ENCODE results near the gene OMA1.

Gene OMA1

DNA sequence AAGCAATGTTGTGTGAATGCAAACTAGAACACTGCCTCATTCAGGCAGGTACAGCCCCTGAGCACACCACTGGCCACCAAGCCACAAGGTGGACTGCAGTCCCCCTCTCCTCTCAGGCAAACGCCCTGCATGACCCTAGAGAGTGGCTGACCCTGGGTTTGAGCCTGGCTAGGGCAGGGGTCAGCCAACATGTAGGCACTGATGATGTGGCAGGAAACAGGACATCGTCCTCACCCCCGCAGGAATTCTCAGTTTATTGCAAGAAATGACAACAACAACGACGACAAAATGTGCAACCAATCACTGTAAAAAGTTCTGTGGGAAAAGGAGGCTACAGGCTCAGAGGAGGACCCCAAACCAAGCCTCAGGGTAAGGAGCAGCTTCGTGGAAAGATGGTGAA, 81.3 kb downstream of the OMA1 start:
- in situ Hi-C loops (cut with HindIII; ENCODE audit: low sequenced_read_pairs): no loop called here

DNA sequence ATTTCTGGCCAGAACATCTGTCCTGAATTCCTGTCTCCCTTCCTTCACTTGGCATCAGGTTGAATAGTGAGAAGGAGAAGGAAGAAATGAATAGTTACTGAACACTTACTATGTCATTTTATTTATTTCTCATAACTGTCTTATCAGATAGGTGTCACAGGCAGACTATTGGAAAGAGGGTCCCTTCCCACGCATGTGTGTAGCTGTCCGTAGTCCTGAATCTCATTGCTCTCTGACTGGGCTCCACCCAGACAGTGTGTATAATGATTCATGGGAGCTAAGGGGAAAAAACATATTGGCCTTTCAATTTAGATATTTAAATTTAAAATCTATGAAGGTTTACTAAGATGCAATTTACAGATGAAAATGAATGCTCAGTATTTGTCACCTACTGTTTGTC, 86.1 kb downstream of the OMA1 start:
- in situ Hi-C loops (cut with HindIII; ENCODE audit: low sequenced_read_pairs): no loop called here

DNA sequence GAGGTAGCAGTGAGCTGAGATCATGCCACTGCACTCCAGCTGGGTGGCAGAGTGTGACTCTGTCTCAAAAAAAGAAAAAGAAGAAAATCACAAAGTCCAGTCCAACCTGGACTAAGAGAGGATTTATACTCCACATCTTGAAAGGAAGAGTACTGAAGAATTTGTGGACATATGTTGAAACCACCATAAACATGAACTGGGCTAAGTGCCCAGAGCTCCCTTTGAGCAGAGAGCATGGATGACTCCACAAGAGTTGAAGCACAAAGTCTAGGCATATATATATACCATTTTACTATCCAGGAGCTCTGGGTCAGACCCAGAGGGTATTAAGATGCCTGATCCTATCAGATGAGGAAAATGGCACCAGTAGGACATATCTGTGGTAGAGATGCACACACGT, 86.6 kb downstream of the OMA1 start:
- in situ Hi-C loops (cut with HindIII; ENCODE audit: low sequenced_read_pairs): no loop called here

DNA sequence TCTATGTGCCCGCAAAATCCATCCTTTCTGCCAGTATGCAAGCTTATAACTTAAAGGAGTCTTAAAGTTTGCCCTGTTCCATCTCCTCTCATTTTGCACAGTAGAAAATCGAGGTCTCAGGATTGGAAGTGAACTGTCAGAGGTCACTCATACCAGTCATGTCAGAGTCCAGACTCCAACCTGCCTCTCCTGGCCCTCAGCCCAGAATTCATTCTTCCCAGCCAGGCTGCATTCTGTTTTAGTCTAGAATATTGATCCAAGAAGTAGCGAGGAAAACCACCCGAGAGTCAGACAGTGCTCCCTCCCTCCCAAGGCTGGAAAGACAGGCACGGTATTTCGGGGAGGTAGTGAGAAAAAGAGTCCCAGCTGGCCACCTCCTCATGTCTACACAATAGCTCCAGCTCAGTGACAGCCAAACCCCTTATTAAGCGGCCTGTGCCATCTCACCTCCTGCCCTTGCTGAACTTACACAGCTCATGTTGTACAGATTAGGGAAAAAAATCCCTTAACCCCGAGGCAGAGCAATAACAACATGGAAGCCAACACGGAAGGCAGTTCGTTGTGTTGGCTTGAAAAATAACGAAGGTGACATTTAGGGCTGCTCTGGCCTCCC, 89.4 kb downstream of the OMA1 start:
- in situ Hi-C loops (cut with HindIII; ENCODE audit: low sequenced_read_pairs): no loop called here

DNA sequence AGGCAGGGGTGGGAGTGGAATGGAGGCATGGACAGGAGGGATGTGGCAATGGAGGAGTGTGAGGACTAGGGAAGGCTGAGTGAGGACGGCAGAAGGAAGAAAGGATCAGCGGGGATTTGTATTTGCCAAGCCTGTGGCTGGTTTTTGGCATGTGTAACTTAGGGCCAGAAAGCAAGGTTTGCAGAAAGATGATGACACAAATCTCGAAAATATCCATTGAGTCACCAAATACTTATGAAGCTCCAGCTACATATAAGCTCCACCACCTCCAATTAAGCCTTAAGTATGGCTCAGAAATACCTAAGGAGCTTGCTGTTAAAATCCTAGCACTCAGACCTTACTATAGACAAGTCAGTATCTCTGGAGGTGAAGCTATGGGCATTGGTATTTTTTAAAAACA, 90.1 kb downstream of the OMA1 start:
- in situ Hi-C loops (cut with HindIII; ENCODE audit: low sequenced_read_pairs): no loop called here

DNA sequence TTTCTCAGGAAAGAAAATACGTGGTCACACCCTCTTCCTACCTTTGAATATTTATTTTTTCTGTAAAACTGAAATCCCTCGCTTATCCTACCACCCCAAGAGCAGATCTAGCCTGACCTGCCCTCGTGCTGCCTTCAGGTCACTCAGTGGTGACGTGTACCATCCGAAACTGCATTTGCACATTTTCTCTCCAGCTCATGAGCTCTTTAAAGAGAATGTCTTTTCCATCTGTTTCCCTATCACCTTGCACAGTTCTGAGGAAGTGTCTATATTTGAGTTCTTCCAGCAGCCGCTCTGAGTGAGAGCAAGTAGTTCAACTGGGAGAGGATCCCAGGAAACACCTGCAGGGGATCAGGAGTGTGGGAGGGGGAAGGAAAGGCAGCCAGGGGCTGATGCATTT, 91.7 kb downstream of the OMA1 start:
- in situ Hi-C loops (cut with HindIII; ENCODE audit: low sequenced_read_pairs): no loop called here

DNA sequence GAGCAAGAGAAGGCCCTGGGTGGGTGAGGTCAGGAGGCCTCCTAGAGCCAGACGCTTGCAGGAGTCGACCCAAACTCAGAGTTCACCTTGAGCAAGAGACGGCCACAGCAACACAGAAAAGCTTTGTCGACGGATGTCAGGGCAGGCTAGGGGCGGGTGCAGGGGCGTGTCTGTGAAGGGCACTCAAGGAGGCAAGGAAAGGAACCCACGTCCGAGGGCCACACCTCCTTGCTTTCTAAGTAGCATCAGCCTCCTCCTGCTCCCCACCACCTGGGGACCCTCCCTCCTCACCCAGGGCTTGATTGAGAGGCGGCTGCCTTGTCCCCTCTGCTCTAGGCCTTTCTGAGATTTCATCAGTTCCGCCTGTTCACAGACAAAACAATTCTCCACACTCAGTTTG, 92.1 kb downstream of the OMA1 start:
- in situ Hi-C loops (cut with HindIII; ENCODE audit: low sequenced_read_pairs): no loop called here

DNA sequence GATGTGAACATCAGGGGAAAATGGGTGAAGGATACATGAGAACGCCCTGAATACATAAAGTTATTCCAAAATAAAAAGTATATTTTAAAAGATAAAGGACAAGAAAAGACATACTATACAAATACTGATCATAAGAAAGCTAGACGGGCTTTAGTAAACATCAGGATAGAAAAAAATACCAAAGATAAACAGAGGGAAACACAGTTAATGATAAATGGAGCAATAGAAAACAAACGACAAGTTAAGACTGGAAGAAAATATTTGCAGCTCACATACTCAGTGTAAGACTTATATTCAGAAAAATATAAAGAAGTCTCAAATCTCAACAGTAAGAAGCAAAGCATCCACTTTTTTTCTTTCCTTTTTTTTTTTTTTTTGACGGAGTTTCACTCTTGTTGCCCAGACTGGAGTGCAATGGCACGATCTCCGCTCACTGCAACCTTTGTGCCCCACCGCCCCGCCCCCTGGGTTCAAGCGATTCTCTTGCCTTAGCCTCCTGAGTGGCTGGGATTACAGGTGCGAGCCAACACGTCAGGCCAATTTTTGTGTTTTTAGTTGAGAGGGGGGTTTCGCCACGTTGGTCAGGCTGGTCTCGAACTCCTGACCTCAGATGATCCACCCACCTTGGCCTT, 94.8 kb downstream of the OMA1 start:
- in situ Hi-C loops (cut with HindIII; ENCODE audit: low sequenced_read_pairs): no loop called here

DNA sequence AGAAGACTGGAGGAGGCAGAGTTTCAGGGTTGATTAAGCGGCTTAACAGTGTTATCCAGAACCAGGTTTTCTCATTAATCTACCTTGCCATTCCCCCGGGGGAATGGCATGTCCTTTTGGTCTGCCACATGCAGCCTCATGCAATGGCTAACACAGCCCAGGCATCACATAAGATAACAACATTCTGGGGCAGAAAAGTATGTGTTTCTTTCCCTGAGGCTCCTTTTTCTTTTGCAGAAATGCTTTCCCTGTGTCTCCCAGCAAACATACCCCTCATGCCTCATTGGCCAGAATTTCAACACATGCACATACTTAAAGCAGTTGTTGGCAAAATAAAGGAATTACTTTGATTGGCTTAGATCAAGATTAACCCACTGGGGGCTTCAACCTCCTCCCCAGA, 98.6 kb downstream of the OMA1 start:
- in situ Hi-C loops (cut with HindIII; ENCODE audit: low sequenced_read_pairs): no loop called here

DNA sequence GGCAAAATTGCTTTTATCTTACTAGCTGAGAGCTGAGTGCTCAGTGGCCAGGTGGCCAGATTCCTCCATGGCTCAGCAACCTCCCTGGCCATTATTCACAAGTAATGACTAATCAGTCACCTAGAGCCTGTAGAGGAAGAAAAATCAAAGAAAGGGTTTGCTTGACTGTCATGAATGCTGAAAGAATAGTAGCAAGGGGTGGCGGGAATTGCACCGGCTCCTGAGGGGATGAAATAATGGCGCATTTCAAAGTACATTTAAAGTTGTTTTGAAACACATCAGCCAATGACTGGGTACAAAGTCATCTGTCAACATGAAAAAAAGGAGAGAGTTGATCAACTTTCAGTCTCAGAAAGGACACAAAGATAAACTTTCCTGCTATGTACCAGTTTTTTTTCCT, 99.5 kb downstream of the OMA1 start:
- in situ Hi-C loops (cut with HindIII; ENCODE audit: low sequenced_read_pairs): no loop called here

DNA sequence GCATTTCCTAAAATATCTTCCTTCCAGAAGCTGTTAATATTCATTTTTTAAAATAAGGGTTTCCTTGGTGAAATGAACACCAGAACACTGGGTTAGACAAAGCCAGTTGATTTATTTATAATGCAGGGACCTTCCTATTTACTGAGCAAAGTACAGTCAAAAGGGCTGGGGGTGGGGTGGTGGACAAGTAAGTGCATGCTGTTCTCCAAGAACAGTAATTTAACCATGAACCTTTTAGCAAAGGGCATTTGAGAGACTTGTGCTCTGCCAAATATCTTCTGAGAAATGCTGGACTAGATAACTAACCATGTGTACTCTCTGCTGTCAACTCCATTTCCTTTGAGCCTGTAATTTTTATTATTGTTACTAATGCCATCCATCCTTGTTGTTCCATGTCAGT, 100.2 kb downstream of the OMA1 start:
- in situ Hi-C loops (cut with HindIII; ENCODE audit: low sequenced_read_pairs): no loop called here

DNA sequence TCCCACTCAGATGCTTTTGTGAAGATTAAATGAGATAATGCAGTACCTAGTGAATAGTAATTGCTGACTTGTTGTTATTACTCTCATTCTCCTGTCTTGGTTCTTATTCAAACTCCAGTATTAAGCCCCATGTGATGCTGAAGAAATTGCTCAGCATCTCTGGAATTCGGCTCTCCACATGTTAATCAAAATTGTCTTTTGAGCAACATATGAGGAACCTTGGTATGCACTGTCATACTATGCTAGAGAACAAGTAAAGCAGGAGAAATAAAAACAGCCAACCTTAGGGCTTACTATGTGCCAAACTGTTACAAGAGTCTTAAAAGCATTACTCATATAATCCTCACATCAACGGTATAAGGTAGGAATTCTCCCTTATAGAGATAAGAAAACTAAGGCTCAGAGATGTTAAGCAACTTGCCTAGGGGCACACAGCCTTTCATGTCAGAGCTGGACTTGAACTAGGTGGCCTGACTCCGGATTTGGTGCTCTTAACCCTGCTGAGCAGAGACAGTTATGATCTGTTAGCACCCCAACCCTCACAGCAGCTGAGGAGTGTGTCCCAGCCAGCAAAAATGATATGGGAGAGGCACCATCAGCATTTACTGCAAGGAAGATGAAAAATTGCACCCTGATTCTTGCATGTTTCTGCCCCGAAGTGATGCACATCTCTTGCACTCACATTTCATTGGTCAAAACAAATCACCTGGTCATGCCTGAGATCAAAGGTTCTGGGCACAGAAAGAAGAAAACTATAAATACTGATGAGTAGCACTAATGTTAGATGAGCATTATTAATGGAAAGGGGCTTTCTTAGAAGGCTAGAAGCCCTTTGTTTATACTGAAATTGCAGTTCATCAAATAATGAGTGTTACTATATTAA, 102.3 kb downstream of the OMA1 start:
- in situ Hi-C loops (cut with HindIII; ENCODE audit: low sequenced_read_pairs): no loop called here

DNA sequence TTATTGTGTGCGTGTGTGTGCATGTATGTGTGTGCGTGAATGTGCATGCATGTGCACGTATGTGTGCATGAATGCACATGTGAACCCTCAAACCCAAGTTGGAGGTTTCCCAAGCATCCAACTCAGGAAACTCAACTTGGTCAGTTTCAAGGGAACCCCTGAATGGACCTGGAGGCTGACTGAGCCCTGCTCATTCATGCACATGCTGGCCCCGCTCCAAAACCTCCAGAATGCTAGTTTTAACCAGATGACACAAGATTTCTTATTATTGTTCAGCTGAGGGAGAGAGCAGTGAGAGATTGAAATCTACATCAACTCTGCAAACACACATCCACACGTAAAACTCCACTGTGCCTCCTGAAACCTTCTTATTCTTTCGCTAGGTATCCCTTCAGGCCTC, 104.4 kb downstream of the OMA1 start:
- in situ Hi-C loops (cut with HindIII; ENCODE audit: low sequenced_read_pairs): no loop called here

DNA sequence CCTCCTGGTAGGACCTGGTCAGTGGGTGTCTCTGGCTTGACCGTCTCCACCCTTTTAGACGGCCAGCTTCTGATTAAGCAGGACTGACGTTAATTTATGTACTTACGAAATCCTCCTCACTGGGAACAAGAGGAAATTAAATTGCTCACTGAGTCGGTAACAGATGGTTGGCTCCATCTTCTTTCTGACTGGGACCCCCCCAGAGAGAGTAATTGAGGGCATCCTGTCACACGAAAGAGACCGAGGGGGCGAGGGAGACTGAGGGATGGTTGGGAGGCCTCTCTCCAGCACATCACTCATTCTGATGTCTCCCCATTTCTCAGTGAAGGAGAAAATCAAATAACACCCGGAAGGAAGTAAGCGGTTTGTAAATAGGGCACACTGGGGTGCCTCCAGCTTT, 104.8 kb downstream of the OMA1 start:
- in situ Hi-C loops (cut with HindIII; ENCODE audit: low sequenced_read_pairs): no loop called here

DNA sequence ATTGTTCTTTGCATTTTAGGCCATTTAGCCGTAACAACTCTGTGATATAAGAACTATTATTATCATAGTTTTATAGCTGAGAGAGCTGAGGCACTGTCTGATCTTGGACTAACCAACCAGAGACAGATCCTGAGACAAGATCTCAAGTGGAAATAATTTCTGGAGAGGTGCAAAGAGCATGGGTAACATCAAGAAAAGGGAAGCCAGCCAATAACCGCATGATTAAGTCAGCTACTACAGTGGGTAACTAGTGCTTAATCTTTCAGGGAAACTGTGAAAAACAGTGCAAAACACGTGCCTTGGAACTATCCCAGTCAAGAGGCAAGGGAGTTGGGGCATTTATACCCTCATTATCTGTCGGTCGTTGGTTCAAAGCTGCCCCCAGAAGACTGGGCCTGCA, 105.8 kb downstream of the OMA1 start:
- in situ Hi-C loops (cut with HindIII; ENCODE audit: low sequenced_read_pairs): no loop called here

DNA sequence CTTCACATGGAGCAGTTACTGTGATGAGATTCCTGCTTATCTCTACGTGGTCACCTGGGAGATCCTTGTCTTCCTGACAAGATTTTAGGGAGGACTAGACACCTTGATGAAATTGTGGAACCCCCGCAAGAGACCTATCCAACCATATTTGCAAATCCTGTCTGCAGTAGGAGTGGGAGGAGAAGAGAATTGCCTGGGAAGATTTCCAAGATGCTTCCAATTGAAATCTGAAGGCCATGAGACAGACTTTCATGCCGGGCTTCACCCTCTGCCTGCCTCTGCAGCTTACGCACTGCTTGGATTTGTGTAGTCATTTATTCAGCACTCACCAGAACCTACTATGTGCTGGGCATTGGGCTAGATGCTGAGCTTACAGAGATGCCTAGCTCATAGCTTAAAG, 106.6 kb downstream of the OMA1 start:
- in situ Hi-C loops (cut with HindIII; ENCODE audit: low sequenced_read_pairs): no loop called here

DNA sequence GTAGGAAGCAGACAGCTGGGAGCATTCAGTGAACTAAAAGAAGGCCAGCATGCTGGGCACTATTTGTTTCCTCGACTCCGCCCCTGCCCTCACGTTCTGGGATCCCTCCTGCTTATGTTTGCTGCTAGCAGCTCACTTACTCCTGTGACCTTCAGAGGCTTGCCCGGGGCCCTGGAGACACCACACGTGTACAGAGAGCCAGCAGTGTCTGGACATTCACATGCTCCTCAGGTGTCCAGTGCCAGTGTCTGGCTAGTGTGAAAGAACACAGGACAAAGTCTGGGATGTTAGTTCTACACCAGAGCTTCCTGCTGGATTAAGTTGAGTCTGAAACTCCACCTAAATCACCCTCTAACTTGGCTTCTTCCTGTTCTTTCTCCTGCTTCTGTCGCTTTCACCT, 108.1 kb downstream of the OMA1 start:
- in situ Hi-C loops (cut with HindIII; ENCODE audit: low sequenced_read_pairs): no loop called here

DNA sequence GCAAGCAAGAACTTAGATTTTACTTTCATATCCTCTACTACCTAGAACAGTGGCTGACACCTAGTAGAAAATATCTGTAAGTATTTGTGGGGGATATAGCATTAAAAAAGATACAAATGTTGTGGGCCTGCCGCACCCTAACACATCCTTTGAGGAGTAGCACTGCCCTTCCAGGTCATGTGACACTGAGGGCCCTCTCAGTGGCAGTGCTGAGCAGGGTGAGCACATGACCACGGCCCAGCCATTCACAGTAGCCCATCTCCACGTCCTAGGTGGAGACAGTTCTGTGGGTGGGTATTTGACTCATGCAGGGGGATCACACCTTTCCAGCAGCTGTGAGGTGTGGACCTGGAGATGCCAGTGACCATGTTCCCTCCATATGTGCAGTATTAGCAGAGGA, 108.9 kb downstream of the OMA1 start:
- in situ Hi-C loops (cut with HindIII; ENCODE audit: low sequenced_read_pairs): no loop called here

DNA sequence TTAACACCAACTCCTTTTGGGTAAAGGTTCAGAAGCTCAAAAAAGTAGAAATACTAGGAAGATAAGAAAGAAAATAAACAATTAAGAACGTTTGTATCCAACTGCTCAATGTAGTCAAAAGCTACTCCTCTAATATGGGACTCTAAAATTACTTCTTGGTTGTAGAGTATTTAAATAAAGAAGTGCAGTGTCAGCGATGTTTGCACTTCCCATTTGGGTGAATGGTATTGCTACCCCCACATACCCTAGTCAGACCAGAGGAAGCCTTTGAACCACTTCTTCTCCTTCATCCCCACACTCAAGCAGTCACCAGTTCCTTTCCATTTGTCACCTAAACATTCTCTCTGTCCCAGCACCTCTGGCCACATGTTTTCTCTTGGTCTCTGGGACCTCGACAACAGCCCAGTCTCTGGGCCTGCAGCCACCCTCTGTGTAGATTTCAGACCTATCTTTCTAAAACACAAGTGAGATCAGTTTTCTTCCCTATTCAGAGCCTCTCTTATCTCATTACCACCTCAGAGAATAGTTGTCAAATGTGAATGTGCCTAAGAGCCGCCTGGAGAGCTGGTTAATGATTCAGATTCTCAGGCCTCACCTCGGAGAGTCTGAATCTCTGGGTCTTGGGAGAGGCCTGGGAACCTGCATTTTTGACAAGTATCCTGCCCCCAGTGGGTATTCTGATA, 109.8 kb downstream of the OMA1 start:
- in situ Hi-C loops (cut with HindIII; ENCODE audit: low sequenced_read_pairs): no loop called here

DNA sequence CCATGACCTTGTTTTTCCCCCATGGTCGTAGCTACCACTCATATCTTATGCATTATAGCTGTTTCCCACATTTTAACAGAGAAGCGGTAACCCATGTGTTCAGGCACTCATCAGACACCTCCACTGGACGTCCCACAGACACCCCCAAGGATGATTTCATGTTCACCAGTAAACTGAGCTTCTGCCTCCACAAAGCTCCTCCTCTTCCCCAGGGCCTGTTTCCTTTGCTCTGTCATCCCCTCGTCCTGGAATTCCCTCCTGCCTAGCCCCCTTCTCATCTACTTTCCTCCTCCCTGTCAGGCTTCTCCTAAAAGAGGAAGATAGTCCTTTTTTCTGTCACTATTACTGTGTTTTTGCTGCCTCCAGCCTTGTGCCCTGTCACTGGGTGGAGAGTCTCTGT, 111.2 kb downstream of the OMA1 start:
- in situ Hi-C loops (cut with HindIII; ENCODE audit: low sequenced_read_pairs): no loop called here

DNA sequence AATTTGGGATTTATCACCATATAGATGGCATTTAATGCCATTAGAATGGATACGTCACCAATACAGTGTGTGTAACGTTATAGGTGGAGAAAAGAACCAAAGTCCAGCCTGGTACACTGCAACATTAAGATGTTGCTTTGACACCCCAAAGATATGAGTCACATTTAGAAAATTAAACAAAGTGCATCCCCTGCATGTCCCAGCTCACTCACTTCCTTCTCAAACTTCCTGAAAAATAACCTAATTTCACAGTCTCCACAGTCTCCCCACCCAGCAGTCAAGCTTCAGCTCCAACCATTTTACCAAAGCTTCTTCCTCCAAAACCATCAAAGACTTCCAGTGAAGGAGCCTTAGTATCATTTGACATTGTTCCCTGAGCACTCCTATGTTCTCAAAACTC, 111.9 kb downstream of the OMA1 start:
- in situ Hi-C loops (cut with HindIII; ENCODE audit: low sequenced_read_pairs): no loop called here

DNA sequence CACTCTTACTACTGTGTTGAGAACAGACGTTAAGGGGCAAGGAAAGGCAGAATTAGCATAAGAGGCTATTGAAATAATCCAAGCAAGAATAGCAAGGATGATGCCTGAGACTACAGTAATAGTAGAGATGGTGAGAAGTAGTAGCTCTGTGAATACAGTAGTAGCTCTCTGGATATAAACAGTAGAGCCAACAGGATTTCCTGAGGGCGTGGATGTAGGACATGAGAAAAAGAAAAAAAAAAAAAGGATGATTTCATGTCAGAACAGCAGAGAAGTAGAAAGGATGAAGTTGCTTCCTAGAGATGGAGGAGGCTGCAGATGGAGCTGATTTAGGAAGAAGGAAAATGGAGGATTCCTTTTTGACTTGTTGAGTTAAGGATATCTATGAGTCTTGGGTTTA, 112.3 kb downstream of the OMA1 start:
- in situ Hi-C loops (cut with HindIII; ENCODE audit: low sequenced_read_pairs): no loop called here

Measured in DLD1 (cell line).